Activated CD8-positive, alpha-beta T cell treated with anti-CD3 and anti-CD28 coated beads for 36 hours (primary cell): ENCODE results near the gene FKBP4. TPM values are rescaled to one million over a fixed set of nuclear protein-coding genes. Genes with fewer than 3 reads are reported as not detected.
"Not testable (repeated sequence)": the region's sequence is repeated elsewhere in the genome, so short reads cannot be mapped to it uniquely, and the experiment has no call there.

Experiments used
- ATAC-seq: fragments of 200-7000 bp; cut with Tn5 transposase; one replicate; pipeline ENCODE4 v1.10.0; 2021; ENCODE audit warnings: mild to moderate bottlenecking, moderate library complexity
- CTCF ChIA-PET: fragments of 350-600 bp; sonication (Branson Sonifier 250); formaldehyde crosslinking; loops from one replicate; lab custom pipeline; 2021; ENCODE audit warnings: antibody characterized with exemption; lab: Charles Lee
- POLR2A ChIA-PET: fragments of 350-600 bp; sonication (Branson Sonifier 250); formaldehyde crosslinking; loops from one replicate; lab custom pipeline; 2021; ENCODE audit warnings: antibody characterized with exemption; lab: Charles Lee
- DNase-seq: peaks from one replicate; pipeline ENCODE4 v3.0.0-alpha.2; 2020
- H3K27ac Mint-ChIP-seq: one replicate; pipeline ENCODE4 v1.8.0; 2021; ENCODE audit warnings: mild to moderate bottlenecking, mixed read lengths
- H3K27me3 Mint-ChIP-seq: one replicate; pipeline ENCODE4 v1.8.0; 2021; ENCODE audit warnings: mixed read lengths
- H3K36me3 Mint-ChIP-seq: one replicate; pipeline ENCODE4 v1.8.0; 2021; ENCODE audit warnings: low read depth, mixed read lengths
- H3K4me1 Mint-ChIP-seq: one replicate; pipeline ENCODE4 v1.8.0; 2021; ENCODE audit warnings: low read depth, mixed read lengths
- H3K4me3 Mint-ChIP-seq: one replicate; pipeline ENCODE4 v1.8.0; 2021; ENCODE audit warnings: mild to moderate bottlenecking, moderate library complexity, mixed read lengths
- H3K9me3 Mint-ChIP-seq: one replicate; pipeline ENCODE4 v1.8.0; 2021; ENCODE audit warnings: mixed read lengths
- CTCF ChIP-seq: fragments of 200-600 bp; IDR thresholded peaks from one replicate; pipeline ENCODE4 v1.8.0; 2022; ENCODE audit warnings: antibody characterized with exemption, mild to moderate bottlenecking
- intact Hi-C: fragments of 100-400 bp; cut with micrococcal nuclease; formaldehyde crosslinking; loops from one replicate; pipeline ENCODE4 v1.10.0; 2022
- total RNA-seq, 2 experiments: library from RNA; stranded (reverse); gene quantifications; one replicate each; pipeline ENCODE4 v1.2.3, GENCODE V29; 2021

Gene FKBP4
- total RNA-seq, 2 experiments from 2014 or later, result 206 to 219 TPM

- Mint-ChIP-seq H3K27me3 (no peaks in the 10 kb centered on the region), H3K9me3 (no peaks in the 10 kb centered on the region), H3K36me3 (no peaks in the 10 kb centered on the region), H3K27ac (no peak overlapping the region), H3K4me3 (no peak overlapping the region), H3K4me1 (no peaks in the 10 kb centered on the region)
- intact Hi-C loops, result no loop called here
- DNase-seq (no peak), ATAC-seq (no peak)
- ChIA-PET POLR2A (no interaction called here), CTCF (no interaction called here)
- TF ChIP-seq CTCF, result no peak
Measured at GRCh38 chr12:2769866-2770533, 24.8 kb upstream of the FKBP4 start.

GRCh38 chr12:2770544-2770943, 24.2 kb upstream of the FKBP4 start:
- CTCF ChIA-PET, result not testable (repeated sequence)

GRCh38 chr12:2772370-2772769, 22.4 kb upstream of the FKBP4 start:
- intact Hi-C loops, result no loop called here
- no peaks in the 10 kb centered on the region for H3K27me3 Mint-ChIP-seq
- no peak for DNase-seq
- H3K36me3 Mint-ChIP-seq, result no peaks in the 10 kb centered on the region
- H3K4me1 Mint-ChIP-seq, result no peaks in the 10 kb centered on the region
- ChIA-PET CTCF (no interaction called here), POLR2A (no interaction called here)
- H3K27ac Mint-ChIP-seq, result no peak overlapping the region
- no peak for ATAC-seq
- no peak for TF ChIP-seq CTCF
- H3K4me3 Mint-ChIP-seq, result no peak overlapping the region
- no peaks in the 10 kb centered on the region for H3K9me3 Mint-ChIP-seq

More at GRCh38 chr12:2770544-2770943, 24.2 kb upstream of the FKBP4 start:
- H3K36me3 Mint-ChIP-seq, POLR2A ChIA-PET, H3K27me3 Mint-ChIP-seq, H3K9me3 Mint-ChIP-seq, H3K4me1 Mint-ChIP-seq, ATAC-seq, intact Hi-C loops, DNase-seq, H3K4me3 Mint-ChIP-seq, H3K27ac Mint-ChIP-seq: not testable (repeated sequence)

GRCh38 chr12:2773199-2773875, 21.4 kb upstream of the FKBP4 start:
- CTCF ChIA-PET, result interaction anchor here (1.6 kb wide), 1 partner anchor 10 kb away, joined by 5 read pairs; no protein-coding TSS in a partner anchor
- no peak for TF ChIP-seq CTCF

GRCh38 chr12:2775431-2775830, 19.3 kb upstream of the FKBP4 start:
- ATAC-seq (no peak), DNase-seq (no peak)
- peaks cover 1% of the 10 kb centered on the region for H3K27me3 Mint-ChIP-seq
- no peak for TF ChIP-seq CTCF
- no peaks in the 10 kb centered on the region for H3K36me3 Mint-ChIP-seq
- H3K4me1 Mint-ChIP-seq, result no peaks in the 10 kb centered on the region
- H3K27ac Mint-ChIP-seq, result no peak overlapping the region
- ChIA-PET POLR2A (no interaction called here), CTCF (interaction anchor here (1.6 kb wide), 1 partner anchor 8 kb away, joined by 5 read pairs; no protein-coding TSS in a partner anchor)
- H3K9me3 Mint-ChIP-seq, result no peaks in the 10 kb centered on the region
- intact Hi-C loops, result no loop called here
- H3K4me3 Mint-ChIP-seq, result no peak overlapping the region

More at GRCh38 chr12:2773199-2773875, 21.4 kb upstream of the FKBP4 start:
- ATAC-seq (no peak), DNase-seq (no peak)
- H3K4me3 Mint-ChIP-seq, result no peak overlapping the region
- H3K4me1 Mint-ChIP-seq, result no peaks in the 10 kb centered on the region
- H3K36me3 Mint-ChIP-seq, result no peaks in the 10 kb centered on the region
- POLR2A ChIA-PET, result no interaction called here
- H3K27ac Mint-ChIP-seq, result no peak overlapping the region
- H3K27me3 Mint-ChIP-seq, result no peaks in the 10 kb centered on the region
- no peaks in the 10 kb centered on the region for H3K9me3 Mint-ChIP-seq
- intact Hi-C loops, result no loop called here
